CD8-positive, alpha-beta memory T cell (primary cell): ENCODE results near the gene RGPD5. TPM values are rescaled to one million over a fixed set of nuclear protein-coding genes. Genes with fewer than 3 reads are reported as not detected.
"Not testable (repeated sequence)": the region's sequence is repeated elsewhere in the genome, so short reads cannot be mapped to it uniquely, and the experiment has no call there.

Experiments
- CTCF ChIA-PET: fragments of 350-600 bp; sonication (Branson Sonifier 250); formaldehyde crosslinking; loops from one replicate; lab custom pipeline; 2021; ENCODE audit warnings: antibody characterized with exemption; lab: Charles Lee
- POLR2A ChIA-PET: fragments of 350-600 bp; sonication (Branson Sonifier 250); formaldehyde crosslinking; loops from one replicate; lab custom pipeline; 2021; ENCODE audit warnings: antibody characterized with exemption; lab: Charles Lee
- DNase-seq, 5 donors: peaks; one replicate each; pipeline versions ENCODE4 v3.0.0 to v3.0.0-alpha.2; 2020 to 2022; ENCODE audit warnings: mixed read lengths in 1 of 5
- H3K27ac ChIP-seq: one replicate; pipeline ENCODE4 v1.7.0; 2013; ENCODE audit warnings: low read depth, mild to moderate bottlenecking, low read length, moderate library complexity
- H3K27me3 ChIP-seq: 2 replicates; pipeline ENCODE4 v1.7.0; 2013; ENCODE audit warnings: low read length, mild to moderate bottlenecking; ENCODE audit not compliant: insufficient read depth, poor library complexity, severe bottlenecking
- H3K36me3 ChIP-seq: 2 replicates; pipeline ENCODE4 v1.7.0; 2013; ENCODE audit warnings: mild to moderate bottlenecking, low read length, moderate library complexity; ENCODE audit not compliant: insufficient read depth
- H3K4me1 ChIP-seq: 2 replicates; pipeline ENCODE4 v1.7.0; 2013; ENCODE audit warnings: mild to moderate bottlenecking, low read length, moderate library complexity; ENCODE audit not compliant: insufficient read depth
- H3K4me3 ChIP-seq: 2 replicates; pipeline ENCODE4 v1.7.0; 2013; ENCODE audit warnings: mild to moderate bottlenecking, low read length
- H3K9me3 ChIP-seq: 2 replicates; pipeline ENCODE4 v1.7.0; 2013; ENCODE audit warnings: mild to moderate bottlenecking, low read length
- H3K27ac Mint-ChIP-seq, 8 donors: one replicate each; pipeline ENCODE4 v1.8.0; 2020 to 2021; ENCODE audit warnings: mixed read lengths in 8 of 8, mild to moderate bottlenecking in 6 of 8, inconsistent platforms in 3 of 8, moderate library complexity in 3 of 8
- H3K27me3 Mint-ChIP-seq, 2 donors: one replicate each; pipeline ENCODE4 v1.8.0; 2020 to 2021; ENCODE audit warnings: mixed read lengths in 2 of 2, mild to moderate bottlenecking in 1 of 2, moderate library complexity in 1 of 2
- H3K36me3 Mint-ChIP-seq, 3 donors: one replicate each; pipeline ENCODE4 v1.8.0; 2020 to 2021; ENCODE audit warnings: mixed read lengths in 3 of 3, inconsistent platforms in 1 of 3, mild to moderate bottlenecking in 1 of 3
- H3K4me1 Mint-ChIP-seq, 3 donors: one replicate each; pipeline ENCODE4 v1.8.0; 2020 to 2021; ENCODE audit warnings: mixed read lengths in 3 of 3, inconsistent platforms in 1 of 3, mild to moderate bottlenecking in 1 of 3
- H3K4me3 Mint-ChIP-seq, 7 donors: one replicate each; pipeline ENCODE4 v1.8.0; 2020 to 2021; ENCODE audit warnings: mixed read lengths in 7 of 7, mild to moderate bottlenecking in 6 of 7, moderate library complexity in 4 of 7, inconsistent platforms in 2 of 7
- H3K9me3 Mint-ChIP-seq, 5 donors: one replicate each; pipeline ENCODE4 v1.8.0; 2020 to 2022; ENCODE audit warnings: mixed read lengths in 5 of 5, mild to moderate bottlenecking in 3 of 5, moderate library complexity in 2 of 5, inconsistent platforms in 1 of 5
- polyA plus RNA-seq: library from polyadenylated mRNA; unstranded; fragments of 300-500 nt; fragmentation: Illumina TruSeq; gene quantifications from one replicate; pipeline ENCODE4 v1.2.3, GENCODE V29; 2021
- total RNA-seq, 2 experiments: library from RNA; stranded (reverse); gene quantifications; one replicate each; pipeline ENCODE4 v1.2.3, GENCODE V29; 2021

RGPD5 gene
- total and polyA plus RNA-seq, 3 experiments from 2014 or later, result 5.0 to 31.7 (median 30.3) TPM

DNA sequence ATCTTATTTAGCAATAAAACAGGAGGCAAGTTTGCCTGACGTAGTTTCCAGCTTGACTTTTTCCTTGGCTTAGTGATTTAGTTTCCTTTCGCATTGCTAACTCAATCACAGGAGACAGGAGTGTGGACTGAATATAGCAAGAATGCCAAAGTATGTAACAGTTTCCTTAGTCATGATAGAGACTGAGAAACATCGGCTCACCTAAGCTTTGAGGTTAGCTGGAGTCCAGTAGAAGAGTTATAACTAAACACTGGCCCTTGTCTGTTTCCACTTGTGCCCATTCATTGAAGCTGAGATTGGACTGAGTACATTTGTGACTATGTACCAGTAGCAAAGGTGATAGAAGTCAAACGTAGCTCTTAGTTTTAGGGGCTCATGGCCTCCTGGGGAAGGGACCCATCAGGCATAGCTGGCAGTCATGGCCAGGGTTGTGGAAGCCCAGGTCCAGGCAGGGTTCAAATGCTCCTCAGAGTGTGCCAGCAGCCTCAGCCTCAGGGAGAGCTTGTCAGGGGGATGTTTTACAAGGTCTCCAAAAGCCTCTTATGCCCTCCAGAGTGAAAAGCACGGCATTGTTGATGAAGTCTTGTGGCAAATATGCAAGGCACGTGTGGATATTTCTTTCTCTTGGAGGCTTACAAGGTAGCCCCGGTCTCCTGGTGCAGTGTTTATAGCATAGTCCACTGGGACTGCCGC lies 103.8 kb downstream of the RGPD5 start:
- not testable (repeated sequence) for H3K9me3 Mint-ChIP-seq

DNA sequence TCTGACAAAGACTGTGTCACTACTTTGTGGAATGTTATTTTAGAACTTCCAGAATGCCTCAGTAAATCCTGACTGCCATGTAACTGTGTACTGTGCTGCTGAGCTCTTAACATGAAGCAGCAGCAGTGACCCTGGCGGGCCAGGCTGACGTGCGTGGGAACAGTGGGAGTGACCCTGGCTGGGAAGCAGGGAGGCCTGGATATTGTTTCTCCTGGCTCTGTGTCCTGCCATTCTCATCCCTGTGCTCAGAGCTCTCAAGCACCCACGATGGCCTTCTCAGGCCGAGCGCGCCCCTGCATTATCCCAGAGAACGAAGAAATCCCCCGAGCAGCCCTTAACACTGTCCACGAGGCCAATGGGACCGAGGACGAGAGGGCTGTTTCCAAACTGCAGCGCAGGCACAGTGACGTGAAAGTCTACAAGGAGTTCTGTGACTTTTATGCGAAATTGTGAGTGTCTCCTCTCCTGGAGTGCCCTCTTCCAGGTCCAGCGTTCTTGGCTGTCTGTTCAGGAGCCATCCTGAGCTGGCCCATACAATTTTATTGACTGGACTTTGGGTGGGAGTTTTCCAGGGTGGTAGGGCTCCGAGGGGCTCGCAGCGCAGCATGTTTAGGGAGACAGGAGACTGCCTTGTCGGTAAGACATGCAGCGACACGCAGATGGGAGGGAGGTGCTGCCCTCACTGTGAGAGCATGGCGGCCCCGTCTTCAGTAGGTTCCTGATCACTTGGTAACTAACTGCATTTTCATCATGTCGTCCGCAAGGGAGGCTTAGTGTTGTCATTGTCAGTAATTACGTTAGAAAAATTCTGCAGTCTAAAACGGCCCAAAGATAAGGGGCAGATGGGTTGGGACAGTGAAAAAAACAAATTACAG lies 104.6 kb downstream of the RGPD5 start, which contains the start of gene LIMS3:
TSS of gene LIMS3 (plus strand) at position 227 of the 875 bp plus-strand sequence. CDS start at position 268, 41 bp downstream.
- H3K4me1 ChIP-seq, H3K27me3 Mint-ChIP-seq, H3K4me3 ChIP-seq, H3K9me3 ChIP-seq, H3K27ac ChIP-seq, H3K27me3 ChIP-seq, H3K36me3 ChIP-seq, CTCF ChIA-PET, H3K9me3 Mint-ChIP-seq, H3K36me3 Mint-ChIP-seq, POLR2A ChIA-PET, H3K4me1 Mint-ChIP-seq, H3K4me3 Mint-ChIP-seq, DNase-seq, H3K27ac Mint-ChIP-seq: not testable (repeated sequence)

More for the DNA sequence above, 103.8 kb downstream of the RGPD5 start:
- H3K4me1 Mint-ChIP-seq, POLR2A ChIA-PET, CTCF ChIA-PET, H3K9me3 ChIP-seq, H3K27ac Mint-ChIP-seq, H3K36me3 ChIP-seq, H3K4me3 Mint-ChIP-seq, H3K27me3 Mint-ChIP-seq, H3K4me1 ChIP-seq, H3K4me3 ChIP-seq, H3K27ac ChIP-seq, H3K36me3 Mint-ChIP-seq, DNase-seq, H3K27me3 ChIP-seq: not testable (repeated sequence)

DNA sequence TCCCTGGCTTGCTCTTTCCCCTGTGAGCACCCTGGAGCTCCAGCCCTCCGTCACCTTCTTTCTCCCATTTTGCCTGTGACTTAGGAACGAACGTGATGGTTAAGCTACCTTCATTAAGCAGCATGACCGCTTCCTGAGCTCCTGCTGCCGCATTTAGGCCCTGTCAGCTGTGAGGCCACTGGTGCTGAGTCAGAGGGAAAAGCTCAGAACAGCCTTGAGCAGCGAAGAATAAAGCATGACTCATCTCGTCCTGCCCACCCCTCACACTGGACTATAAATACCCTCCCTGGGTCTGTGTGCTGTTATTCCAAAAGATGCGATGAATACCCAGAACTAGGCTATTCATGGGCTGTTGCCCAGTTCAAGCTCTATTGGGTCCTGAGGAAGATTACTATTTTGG lies 111.7 kb downstream of the RGPD5 start:
- H3K4me1 ChIP-seq, H3K4me3 ChIP-seq, POLR2A ChIA-PET, H3K9me3 ChIP-seq, H3K27ac ChIP-seq, DNase-seq, CTCF ChIA-PET, H3K9me3 Mint-ChIP-seq, H3K27me3 ChIP-seq, H3K27me3 Mint-ChIP-seq, H3K4me1 Mint-ChIP-seq, H3K36me3 Mint-ChIP-seq, H3K36me3 ChIP-seq, H3K27ac Mint-ChIP-seq, H3K4me3 Mint-ChIP-seq: not testable (repeated sequence)

Other genes with a start within 250 kb of the RGPD5 start
- gene SEPTIN10, start 180.3 kb upstream of the RGPD5 start, total RNA-seq, result under 1 TPM; 0.31 to 0.69 TPM
- gene SEPTIN10, start 180.3 kb upstream of the RGPD5 start, polyA plus RNA-seq, result 1.2 TPM
- under 1 TPM; 0.11 to 0.15 TPM for gene SOWAHC, start 179.9 kb upstream of the RGPD5 start, total RNA-seq
- 0.40 TPM for gene SOWAHC, start 179.9 kb upstream of the RGPD5 start, polyA plus RNA-seq
- gene LIMS3, start 104.4 kb downstream of the RGPD5 start, total RNA-seq, result 1 to 10 TPM in 1 of 2 experiments, under 1 TPM in 1; 0.91 to 1.7 TPM
- gene LIMS3, start 104.4 kb downstream of the RGPD5 start, polyA plus RNA-seq, result 1.5 TPM